ENCODE measurements around the gene COL18A1. TPM values are rescaled to one million over a fixed set of nuclear protein-coding genes. Genes with fewer than 3 reads are reported as not detected.

COL18A1 gene
- polyA plus RNA-seq, 1 of the 3 experiments (the other 2 are of a cell fraction), result 118 TPM

- TF ChIP-seq, protein P1, sequence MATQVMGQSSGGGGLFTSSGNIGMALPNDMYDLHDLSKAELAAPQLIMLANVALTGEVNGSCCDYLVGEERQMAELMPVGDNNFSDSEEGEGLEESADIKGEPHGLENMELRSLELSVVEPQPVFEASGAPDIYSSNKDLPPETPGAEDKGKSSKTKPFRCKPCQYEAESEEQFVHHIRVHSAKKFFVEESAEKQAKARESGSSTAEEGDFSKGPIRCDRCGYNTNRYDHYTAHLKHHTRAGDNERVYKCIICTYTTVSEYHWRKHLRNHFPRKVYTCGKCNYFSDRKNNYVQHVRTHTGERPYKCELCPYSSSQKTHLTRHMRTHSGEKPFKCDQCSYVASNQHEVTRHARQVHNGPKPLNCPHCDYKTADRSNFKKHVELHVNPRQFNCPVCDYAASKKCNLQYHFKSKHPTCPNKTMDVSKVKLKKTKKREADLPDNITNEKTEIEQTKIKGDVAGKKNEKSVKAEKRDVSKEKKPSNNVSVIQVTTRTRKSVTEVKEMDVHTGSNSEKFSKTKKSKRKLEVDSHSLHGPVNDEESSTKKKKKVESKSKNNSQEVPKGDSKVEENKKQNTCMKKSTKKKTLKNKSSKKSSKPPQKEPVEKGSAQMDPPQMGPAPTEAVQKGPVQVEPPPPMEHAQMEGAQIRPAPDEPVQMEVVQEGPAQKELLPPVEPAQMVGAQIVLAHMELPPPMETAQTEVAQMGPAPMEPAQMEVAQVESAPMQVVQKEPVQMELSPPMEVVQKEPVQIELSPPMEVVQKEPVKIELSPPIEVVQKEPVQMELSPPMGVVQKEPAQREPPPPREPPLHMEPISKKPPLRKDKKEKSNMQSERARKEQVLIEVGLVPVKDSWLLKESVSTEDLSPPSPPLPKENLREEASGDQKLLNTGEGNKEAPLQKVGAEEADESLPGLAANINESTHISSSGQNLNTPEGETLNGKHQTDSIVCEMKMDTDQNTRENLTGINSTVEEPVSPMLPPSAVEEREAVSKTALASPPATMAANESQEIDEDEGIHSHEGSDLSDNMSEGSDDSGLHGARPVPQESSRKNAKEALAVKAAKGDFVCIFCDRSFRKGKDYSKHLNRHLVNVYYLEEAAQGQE (IDR thresholded peaks at IDR 0.05; ENCODE audit: low read depth, low read length), result no peak
- TF ChIP-seq ZBTB33 (IDR thresholded peaks at IDR 0.05; ENCODE audit: borderline replicate concordance, low read depth), result no peak
- no peak for TF ChIP-seq EP300 (IDR thresholded peaks at IDR 0.05; ENCODE audit: borderline replicate concordance in 1 of 2, low read depth in 1 of 2, low read length in 1 of 2)
- no peak for TF ChIP-seq TEAD4 (IDR thresholded peaks at IDR 0.05; ENCODE audit: borderline replicate concordance, insufficient read depth)
- no peak for TF ChIP-seq RCOR1 (IDR thresholded peaks at IDR 0.05; ENCODE audit: low read length)
- TF ChIP-seq RAD21 (IDR thresholded peaks at IDR 0.05; ENCODE audit: low read length), result no peak
These were observed 123.2 kb downstream of the COL18A1 start (continued) for GRCh38 chr21:45528028-45528705.

DNA sequence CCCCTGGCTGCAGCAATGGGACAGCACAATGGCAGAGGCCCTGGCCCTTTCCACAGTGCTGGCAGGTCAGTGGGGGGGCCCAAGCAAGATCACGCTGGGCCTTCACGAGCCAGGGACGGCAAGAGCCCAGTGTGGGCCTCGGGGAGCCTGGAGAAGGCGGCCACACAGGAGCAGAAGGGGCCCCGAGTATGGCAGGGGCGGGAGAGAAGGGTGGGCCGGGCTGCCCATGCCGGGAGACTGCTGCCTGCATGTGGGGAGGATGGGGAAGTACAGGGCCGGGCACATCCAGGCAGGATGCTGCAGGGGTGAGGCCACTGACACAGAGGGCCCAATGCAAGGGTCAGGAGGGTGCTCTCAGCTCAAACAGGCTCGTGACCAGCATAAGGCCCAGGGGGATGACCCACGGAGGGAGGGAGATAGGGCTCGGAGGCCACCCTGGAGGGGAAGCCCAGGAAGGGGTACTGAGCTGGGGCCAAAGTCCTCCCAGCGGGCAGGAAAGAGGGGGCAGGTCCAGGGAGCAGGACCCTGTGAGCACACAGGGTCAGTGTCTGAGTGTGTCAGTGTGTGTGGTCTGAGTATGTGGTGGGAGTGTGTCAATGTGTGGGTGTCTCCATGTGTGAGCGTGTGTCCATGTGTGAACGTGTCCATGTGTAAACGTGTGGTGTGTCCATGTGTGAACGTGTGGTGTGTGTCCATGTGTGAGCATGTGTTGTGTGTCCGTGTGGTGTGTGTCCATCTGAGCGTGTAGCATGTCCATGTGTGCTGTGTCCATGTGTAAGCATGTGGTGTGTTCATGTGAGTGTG is 124.2 kb downstream of the COL18A1 start:
- Histone ChIP-seq H3F3A (replicated peaks; ENCODE audit: insufficient read depth) (no peaks in the 10 kb centered on the region), H3K9ac (no peak overlapping the region), H3K36me3 (replicated peaks in 1 of 2; ENCODE audit: control insufficient read depth in 1 of 2, insufficient read depth in 2 of 2, low read length in 1 of 2) (peaks cover 7 to 12% of the 10 kb centered on the region in 2 experiments), H3K79me2 (ENCODE audit: insufficient read depth) (no peaks in the 10 kb centered on the region), H3K4me2 (no peak overlapping the region), H2AFZ (ENCODE audit: low read depth) (no peak overlapping the region), H3K9me2 (no peaks in the 10 kb centered on the region), H3K27ac (ENCODE audit: low read depth in 2 of 2, low read length in 1 of 2) (no peak overlapping the region), H4K20me1 (ENCODE audit: insufficient read depth) (no peaks in the 10 kb centered on the region), H3K4me3 (ENCODE audit: low read depth in 2 of 2, low read length in 1 of 2) (no peak overlapping the region), H3K4me1 (ENCODE audit: control insufficient read depth in 1 of 2, insufficient read depth in 2 of 2, low read depth in 1 of 2, low read length in 1 of 2) (no peaks in the 10 kb centered on the region; a peak in 1 of 4 replicates), H3K9me3 (no peaks in the 10 kb centered on the region), H3K27me3 (ENCODE audit: insufficient read depth) (no peaks in the 10 kb centered on the region)
- ChIA-PET POLR2A (no interaction called here), CTCF (no interaction called here)
- WGBS (ENCODE audit: low lambda C conversion rate), result 93% methylated on average over 13 of the region's 20 CpGs
- DNase-seq, result no peak
- TF ChIP-seq, protein P2, sequence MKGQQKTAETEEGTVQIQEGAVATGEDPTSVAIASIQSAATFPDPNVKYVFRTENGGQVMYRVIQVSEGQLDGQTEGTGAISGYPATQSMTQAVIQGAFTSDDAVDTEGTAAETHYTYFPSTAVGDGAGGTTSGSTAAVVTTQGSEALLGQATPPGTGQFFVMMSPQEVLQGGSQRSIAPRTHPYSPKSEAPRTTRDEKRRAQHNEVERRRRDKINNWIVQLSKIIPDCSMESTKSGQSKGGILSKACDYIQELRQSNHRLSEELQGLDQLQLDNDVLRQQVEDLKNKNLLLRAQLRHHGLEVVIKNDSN (IDR thresholded peaks at IDR 0.05; ENCODE audit: borderline replicate concordance, low read depth), result no peak
- TF ChIP-seq CTCF (IDR thresholded peaks at IDR 0.05) (no peak), MXI1 (IDR thresholded peaks at IDR 0.05; ENCODE audit: low read depth, low read length) (no peak), GATA2 (CRISPR knock-in tag; IDR thresholded peaks at IDR 0.05) (no peak), TAF1 (IDR thresholded peaks at IDR 0.05; ENCODE audit: borderline replicate concordance, low read depth, low read length) (no peak), USF2 (IDR thresholded peaks at IDR 0.05; ENCODE audit: borderline replicate concordance, low read depth, low read length) (no peak), GABPA (IDR thresholded peaks at IDR 0.05; ENCODE audit: low read depth) (no peak), JUND (IDR thresholded peaks at IDR 0.05) (no peak), IRF3 (IDR thresholded peaks at IDR 0.05; ENCODE audit: low read depth, low read length) (no peak), EZH2phosphoT487 (IDR thresholded peaks at IDR 0.05; ENCODE audit: borderline replicate concordance, low read depth) (no peak), FOXM1 (IDR thresholded peaks at IDR 0.05; ENCODE audit: low read depth) (no peak)
- TF ChIP-seq, protein P3, sequence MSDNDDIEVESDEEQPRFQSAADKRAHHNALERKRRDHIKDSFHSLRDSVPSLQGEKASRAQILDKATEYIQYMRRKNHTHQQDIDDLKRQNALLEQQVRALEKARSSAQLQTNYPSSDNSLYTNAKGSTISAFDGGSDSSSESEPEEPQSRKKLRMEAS (IDR thresholded peaks at IDR 0.05; ENCODE audit: low read depth), result no peak
